HG02870 (cell line): ENCODE measurements around the gene TGFB1I1.
"Not testable (repeated sequence)": the region's sequence is repeated elsewhere in the genome, so short reads cannot be mapped to it uniquely, and the experiment has no call there.

Experiments
- ATAC-seq: cut with Tn5 transposase; IDR thresholded peaks from one replicate; pipeline ENCODE4 v1.9.1; 2021; ENCODE audit warnings: mild to moderate bottlenecking, moderate library complexity; ENCODE audit not compliant: unreplicated experiment

Gene TGFB1I1

GRCh38 chr16:31508706-31509195 lies 36.8 kb downstream of the TGFB1I1 start:
- no peak for ATAC-seq

GRCh38 chr16:31513126-31513525 lies 41.2 kb downstream of the TGFB1I1 start:
- ATAC-seq, result no peak

DNA sequence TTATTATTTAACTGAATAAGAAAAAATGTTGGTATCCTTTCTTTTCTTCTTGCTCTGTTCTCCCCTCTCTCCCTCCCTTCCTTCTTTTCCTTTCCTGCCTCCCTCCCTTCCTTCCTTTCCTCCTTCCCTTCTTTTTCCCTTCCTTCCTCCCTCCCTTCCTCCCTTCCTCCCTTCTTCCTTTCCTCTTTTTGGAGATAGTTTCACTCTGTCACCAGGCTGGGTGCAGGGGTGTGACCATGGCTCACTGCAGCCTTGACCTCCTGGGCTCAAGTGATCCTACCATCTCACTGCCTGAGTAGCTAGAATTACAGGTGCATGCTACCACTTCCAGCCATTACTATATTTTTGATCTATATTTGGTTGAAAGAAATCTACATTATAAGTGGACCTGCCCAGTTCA lies 41.9 kb downstream of the TGFB1I1 start:
- ATAC-seq, result no peak

- ATAC-seq, result no peak
Observed at GRCh38 chr16:31517800-31518402, 45.9 kb downstream of the TGFB1I1 start.

GRCh38 chr16:31519759-31520431 lies 47.9 kb downstream of the TGFB1I1 start:
- no peak for ATAC-seq

GRCh38 chr16:31521368-31521767 lies 49.4 kb downstream of the TGFB1I1 start:
- ATAC-seq, result no peak

GRCh38 chr16:31522071-31522470 lies 50.1 kb downstream of the TGFB1I1 start:
- no peak for ATAC-seq

DNA sequence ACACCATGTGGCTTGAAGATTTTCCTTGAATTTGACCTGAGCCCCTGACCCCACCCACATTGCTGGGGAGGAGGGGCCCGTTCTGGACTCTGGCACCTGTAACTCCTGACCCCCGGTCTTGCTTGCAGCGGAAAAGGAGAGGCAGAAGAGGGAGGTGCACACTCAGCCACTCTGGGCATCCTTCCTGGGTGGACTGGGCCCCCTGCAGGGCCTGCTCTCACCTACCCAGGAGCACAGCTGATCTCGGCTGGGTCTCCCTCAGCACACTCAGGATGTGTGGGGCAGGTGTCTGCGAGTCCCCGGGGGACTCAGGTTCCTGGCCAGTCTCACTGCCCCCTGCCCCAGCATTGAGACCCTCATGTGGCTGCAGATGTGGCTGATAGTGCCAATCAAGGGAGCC lies 51.8 kb downstream of the TGFB1I1 start:
- not testable (repeated sequence) for ATAC-seq

DNA sequence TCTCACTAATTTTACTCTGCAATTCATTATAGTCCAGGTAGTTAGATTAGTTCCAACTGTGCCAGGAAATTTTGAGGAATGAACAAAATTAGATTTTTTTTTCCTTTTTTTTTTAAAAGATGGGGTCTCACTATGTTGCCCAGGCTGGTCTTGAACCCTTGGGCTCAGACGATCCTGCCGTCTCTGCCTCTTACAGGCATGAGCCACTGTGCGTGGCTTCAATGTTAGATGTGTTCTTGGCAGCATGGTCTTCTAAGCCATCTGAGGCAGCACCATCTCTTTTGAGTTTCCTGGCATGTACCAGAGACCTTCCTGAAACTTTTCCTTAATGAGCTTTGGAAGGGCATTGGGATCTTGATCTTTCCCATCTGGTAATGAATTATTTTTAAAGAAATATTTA lies 53.2 kb downstream of the TGFB1I1 start:
- ATAC-seq, result no peak
